HG03520 (cell line): ENCODE results near the gene CHMP6.

Source experiments
- ATAC-seq: cut with Tn5 transposase; IDR thresholded peaks from one replicate; pipeline ENCODE4 v1.9.1; 2021; ENCODE audit warnings: mild to moderate bottlenecking, moderate library complexity; ENCODE audit not compliant: unreplicated experiment

The CHMP6 gene

DNA sequence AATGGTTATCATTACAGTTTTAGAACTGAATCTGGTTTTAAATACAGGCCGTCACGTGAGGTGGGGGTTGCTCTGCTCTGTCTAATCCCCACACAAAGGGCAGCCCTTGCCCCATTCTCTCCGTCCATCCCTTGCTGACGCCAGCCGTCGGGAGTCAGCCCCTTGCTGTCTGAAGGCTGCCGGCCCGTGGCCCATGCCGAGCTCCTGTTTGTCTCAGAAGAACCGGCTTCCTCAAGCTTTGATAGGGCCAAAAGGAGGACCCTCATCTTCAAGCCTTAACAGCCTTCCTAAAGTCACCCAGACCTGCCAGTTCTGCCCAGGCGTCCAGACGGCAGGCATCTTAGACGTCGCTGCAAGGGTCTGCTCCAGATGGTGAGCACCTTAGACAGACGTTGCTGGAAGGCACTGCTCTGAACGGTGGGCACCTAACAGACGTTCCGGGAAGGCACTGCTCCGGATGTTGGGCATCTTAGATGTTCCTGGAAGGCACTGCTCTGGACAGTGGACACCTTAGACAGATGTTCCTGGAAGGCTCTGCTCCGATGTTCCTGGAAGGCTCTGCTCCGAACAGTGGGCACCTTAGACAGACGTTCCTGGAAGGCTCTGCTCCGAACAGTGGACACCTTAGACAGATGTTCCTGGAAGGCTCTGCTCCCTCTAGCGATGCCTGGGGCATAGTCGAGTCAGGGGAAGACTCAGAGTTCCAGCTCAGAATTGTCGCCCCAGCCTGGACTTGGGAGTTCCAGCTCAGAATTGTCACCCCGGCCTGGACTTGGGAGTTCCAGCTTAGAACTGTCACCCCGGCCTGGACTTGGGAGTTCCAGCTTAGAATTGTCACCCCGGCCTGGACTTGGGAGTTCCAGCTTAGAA lies 35.1 kb upstream of the CHMP6 start:
- no peak for ATAC-seq

DNA sequence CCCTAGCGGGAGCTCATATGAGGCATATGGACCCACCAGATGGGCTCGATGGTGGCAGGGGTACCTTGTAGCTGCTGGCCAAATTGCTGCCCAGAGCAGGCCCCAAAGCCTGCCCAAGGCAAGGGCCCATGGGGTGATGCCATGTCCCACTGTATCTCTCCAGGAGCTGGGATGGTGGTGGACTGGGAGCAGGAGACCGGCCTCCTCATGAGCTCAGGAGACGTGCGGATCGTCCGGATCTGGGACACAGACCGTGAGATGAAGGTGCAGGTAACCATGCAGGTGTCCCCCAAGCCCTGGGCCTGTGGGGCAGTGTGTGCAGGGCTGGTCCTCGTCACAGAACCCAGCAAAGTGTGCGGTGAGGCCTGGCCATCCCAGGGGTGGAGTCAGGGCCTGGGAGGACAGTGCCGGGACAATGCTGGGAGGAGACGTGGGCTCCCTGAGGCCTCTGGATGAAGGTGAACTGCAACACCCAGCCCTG lies 34.1 kb upstream of the CHMP6 start:
- ATAC-seq: no peak

DNA sequence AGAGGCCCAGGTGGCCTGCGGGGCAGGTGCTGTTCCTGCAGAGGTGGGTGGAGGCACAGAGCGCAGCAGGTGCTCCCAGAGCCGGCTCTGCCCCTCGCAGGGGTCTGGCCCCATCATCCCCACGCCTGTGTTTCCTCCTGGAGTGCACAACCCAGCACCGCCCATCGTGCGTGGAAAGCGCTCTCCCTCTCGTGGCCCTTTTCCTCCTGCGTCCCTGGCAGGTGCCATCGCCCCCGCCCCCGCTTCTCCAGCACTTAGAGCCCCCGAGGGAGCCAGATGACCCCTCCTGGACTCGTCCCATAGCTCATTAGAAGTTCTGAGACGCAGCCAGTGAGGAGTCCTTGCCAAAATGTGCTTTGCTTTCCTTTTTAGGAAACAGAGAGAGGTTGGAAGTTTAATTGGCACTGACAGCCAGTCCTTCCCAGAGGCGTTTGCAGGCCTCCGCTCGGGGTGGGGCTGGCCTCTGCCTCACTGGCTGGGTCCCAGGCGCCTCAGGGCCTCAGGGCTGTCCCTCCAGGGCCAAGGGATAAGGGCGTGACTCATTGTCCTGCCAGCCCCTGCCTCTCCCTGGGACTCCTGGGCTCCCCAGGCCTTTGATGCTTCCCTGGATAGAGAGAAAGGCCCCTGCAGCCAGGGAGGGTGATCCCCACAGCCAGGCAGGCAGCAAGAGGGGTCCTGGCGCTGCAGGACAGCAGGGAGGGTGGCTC lies 32.2 kb upstream of the CHMP6 start:
- no peak for ATAC-seq

DNA sequence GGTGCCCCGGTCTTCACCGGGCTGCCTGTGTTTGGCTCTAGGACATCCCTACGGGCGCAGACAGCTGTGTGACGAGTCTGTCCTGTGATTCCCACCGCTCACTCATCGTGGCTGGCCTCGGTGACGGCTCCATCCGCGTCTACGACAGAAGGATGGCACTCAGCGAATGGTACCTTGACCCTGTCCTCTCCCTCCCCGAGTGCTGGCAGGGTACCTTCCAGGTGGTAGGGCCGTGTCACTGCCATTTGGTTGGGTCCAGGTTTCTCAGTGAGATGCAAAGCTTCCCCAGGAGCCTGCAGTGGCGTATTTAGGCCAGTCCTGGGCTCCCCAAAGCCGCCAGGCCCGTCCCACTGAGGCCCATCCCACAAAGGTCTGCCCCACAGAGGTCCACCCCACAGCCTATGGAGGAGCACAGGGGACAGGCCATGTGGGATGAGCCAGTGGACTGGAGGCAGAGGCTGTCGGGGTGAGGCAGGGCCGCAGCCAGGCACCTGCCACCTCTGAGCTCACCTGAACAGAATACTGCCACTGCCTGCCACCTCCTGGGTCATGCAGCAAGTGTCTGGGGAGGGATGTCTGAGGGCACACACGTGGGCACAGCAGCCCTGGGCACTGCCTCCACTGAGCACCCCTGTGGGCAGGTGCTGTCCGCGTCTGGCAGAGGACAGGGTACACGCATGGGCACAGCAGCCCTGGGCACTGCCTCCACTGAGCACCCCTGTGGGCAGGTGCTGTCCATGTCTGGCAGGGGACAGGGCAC lies 31.4 kb upstream of the CHMP6 start:
- no peak for ATAC-seq

DNA sequence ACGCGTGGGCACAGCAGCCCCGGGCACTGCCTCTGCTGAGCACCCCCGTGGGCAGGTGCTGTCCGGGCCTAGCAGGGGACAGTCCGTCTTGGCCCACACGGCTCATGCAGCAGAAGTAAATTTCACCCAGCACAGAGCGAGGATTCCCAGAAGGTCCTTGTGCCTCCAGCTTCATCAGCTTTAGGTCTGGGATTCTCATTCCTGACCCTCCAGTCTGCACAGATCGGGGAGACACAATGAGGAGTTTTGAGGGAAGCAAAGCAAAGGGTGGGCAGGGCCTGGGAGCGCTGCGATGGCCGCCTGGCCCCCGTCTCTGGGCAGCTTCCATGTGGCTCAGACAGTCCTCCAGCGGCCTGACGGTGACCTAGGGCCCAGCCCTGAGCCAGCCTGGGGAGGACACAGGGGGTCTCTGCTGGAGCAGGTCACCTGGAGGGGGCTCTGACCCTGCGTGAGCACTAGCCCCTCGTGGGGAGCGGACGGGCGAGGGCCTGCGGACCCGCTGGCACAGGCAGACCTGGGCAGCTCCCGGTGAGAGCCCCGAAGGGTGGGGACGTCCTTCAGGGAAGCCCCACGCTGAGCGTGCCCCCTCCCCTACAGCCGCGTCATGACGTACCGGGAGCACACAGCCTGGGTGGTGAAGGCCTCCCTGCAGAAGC lies 30.7 kb upstream of the CHMP6 start:
- no peak for ATAC-seq

DNA sequence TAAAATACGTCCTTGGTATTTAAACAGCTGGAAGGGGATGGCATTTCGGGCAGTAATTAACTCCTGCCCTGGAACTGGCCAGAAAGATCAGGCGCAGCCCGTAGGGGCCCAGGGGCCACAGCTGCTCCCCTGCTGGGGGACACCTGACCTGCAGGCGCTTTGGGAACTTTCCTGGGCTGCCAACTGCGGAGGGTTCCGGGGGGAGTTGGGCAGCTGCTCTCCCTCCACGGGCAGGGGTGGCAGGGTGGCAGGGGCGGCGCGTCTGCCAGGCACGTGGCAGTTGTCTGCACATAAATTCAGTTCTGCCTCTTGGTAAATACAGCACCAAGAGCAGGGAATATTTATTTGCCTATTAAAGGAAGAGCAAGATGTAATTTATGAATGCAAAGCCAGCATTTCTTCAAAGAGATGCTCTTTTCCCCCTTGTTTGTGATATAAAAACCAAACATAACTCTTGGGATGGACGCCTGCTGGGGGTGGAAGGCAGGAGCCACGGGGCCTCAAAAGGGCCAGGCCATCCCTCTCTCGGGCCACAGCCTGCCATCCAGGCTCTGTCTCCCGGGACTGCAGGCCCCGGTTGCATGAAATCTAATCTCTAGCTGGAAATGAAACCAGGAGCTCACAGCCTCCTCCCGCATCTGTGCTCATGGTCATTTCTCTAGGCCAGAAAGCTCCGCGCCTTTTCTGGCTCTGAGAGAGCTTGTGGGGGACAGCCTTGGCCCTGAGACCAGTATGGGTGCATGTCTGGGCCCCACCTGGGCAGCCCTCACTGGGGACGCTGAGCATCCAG lies 29.9 kb upstream of the CHMP6 start:
- ATAC-seq: no peak

DNA sequence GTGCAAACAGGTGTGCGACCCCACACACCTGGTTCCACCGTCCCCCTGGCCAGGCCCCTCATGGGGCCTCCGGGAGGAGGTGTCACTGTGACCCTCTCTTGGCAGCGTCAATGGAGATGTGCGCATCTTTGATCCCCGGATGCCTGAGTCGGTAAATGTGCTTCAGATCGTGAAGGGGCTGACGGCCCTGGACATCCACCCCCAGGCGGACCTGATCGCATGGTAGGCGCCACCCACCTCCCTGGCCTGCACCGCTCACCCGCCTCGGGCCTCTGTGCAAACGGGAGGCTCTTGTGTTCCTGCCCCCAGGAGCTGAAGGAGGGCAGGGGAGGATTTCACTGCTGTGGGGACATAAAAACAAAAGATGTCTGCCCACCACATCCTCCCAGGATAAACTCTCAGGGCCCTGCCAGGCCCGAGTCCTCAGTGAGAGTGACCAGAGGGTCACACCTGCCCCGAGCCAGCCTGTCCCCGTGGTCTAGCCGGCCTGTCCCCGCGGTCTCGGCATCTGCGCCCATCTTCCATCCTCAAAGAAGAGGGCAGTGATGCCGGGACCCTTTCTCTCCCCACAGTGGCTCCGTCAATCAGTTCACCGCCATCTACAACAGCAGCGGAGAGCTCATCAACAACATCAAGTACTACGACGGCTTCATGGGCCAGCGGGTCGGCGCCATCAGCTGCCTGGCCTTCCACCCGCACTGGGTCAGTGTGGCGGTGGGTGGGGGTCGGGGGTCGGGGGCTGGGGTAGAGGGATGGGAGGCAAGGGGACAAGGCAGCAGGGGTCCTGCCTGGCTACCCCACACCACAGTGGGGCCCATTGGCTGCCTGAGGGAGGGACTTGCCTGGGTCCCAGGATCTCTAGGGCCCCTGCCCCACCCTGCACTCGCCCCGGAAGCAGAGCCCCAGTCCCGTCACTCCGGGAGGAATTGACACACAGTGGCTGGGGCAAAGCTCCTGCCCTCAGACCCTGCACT lies 29.0 kb upstream of the CHMP6 start:
- ATAC-seq: no peak

DNA sequence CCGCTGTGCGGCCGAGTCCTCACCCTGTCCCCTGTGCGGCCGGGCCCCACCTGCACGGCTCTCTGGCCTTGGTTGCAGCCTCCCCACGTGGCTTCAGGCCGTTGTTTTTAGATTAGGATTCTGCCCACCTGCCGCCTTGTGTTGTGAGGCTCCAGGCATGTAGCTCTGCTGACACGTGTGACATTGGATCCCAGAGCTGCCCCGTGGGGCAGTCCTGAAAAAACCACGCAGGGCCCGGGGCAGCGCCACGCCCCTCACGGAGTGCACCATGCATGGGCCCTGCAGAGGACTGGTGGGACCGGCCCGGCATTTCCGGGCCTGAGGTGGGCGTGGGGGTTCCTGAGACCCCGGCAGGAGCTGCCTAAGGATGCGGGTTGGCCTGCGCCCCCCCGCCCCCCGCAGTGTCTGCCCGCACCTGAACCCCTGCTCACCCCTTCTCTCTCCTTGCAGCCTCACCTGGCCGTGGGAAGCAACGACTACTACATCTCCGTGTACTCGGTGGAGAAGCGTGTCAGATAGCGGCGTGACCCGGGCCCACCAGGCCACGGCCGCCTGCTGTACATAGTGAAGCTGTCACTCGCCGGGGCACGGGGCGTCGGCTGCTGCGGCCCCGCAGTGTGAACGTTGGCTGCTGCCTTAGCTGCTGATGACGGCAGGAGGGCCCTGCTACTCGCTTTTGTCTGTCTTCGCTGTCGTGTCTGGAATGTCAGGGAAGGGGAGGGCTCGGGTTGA lies 27.7 kb upstream of the CHMP6 start:
- no peak for ATAC-seq

DNA sequence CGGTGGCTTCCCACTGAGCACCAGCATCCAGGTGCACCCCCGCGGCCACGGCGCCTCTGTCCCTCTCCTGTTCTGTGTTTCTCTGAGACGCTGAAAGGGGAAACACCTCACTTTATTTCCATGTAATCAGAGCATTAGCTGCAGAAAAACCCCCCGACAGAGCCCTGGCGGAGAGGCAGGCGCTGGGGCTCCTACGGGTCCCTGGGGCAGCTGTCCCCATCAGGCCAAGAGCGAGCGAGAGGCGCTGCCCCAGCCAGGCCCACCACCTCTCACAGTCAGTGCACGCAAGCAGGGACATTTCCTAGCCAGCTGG lies 27.1 kb upstream of the CHMP6 start:
- ATAC-seq: no peak

DNA sequence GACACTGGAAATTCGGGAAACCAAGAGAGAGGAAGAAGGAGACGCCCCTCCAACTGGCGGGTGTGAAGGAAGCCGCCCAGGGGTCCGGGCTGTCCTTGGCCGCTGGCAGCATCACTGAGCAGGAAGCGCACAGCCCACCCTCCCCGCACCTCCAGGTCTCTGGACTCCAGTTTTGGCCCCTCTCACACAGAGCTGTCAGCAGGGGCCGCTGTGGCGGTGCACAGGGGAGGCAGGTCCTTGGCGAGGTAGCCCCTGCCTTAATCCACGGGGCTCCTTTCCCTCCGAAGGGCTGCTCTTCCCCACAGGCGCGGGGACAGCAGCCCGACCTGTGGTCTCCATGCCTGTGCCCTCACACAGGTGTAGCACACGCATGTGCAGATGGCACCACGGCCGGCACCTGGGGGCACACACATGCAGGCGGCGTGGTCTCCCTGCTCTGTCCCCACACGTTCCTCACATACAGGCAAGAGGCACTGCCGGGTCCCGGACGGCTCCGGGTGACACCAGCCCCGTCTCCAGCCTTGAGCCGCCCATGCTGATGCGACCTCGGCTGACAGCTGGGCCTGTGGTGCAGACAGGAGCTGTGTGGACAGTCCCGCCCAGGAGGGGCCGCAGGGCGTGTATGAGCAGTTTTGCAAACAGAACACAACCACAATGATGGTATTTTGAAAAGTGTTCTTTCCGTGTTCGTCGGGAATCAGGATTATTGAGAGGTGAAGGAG lies 26.6 kb upstream of the CHMP6 start:
- ATAC-seq: no peak

DNA sequence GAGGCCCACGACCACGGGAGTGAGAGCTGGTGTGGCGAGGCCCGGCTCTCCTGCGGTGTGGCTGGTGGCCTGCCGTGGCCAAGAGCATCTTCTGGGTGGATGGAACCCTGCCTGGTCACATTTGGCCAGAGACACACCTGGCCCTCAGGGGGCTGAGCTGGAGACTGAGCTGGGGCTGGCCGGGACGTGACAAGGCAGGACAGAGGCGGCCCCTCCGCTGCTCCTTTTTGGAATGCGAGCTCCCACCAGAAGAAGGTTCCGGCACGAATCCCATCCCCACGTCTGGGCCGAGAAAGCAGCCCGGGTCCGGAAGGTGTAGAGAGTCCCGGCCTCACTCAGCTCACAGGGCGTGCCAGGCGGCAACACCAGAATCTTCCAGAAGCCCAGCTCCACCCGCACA lies 26.0 kb upstream of the CHMP6 start:
- no peak for ATAC-seq

DNA sequence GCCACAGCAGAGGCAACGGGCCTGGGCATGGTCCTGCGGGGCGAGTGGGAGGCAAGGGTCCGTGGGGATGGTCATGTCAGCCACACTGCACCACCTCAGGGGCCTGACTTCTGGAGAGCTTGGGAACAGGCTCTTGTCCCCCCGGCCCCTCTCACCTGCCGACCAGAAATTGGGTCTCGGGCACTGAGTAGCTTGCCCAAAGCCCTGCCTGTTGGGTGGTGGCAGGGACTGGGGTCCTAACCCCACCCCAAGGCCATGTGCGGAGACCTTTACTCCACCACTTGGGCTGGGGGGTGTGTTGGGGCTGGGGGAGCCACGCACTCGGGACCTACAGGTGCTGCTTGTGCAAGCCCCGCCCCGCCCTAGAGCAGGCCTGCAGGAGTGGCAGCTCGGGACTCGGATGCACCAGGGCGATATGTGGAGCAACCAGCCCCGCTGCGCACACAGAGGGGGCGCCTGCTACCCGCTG lies 24.2 kb upstream of the CHMP6 start:
- no peak for ATAC-seq

DNA sequence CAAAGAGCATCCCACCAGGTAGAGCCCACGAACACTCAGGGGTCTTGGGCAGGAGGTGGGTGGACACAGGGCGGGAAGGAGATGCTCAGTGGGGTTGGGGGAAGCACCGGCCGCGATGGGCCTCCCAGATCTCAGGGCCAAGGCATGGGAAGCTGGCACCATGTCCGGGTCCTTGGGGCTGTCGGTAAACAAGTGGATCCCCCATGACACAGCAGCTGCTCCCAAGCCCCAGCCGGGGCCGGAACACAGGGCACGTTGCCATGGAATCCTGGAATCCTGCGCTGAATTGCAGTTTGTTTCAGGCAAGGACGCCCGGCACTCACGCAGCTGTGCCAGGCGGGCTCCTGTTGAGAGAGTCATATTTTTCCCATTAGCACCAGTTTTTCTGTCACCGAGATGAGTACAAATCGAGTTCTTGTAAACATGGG lies 23.0 kb upstream of the CHMP6 start:
- ATAC-seq: no peak

DNA sequence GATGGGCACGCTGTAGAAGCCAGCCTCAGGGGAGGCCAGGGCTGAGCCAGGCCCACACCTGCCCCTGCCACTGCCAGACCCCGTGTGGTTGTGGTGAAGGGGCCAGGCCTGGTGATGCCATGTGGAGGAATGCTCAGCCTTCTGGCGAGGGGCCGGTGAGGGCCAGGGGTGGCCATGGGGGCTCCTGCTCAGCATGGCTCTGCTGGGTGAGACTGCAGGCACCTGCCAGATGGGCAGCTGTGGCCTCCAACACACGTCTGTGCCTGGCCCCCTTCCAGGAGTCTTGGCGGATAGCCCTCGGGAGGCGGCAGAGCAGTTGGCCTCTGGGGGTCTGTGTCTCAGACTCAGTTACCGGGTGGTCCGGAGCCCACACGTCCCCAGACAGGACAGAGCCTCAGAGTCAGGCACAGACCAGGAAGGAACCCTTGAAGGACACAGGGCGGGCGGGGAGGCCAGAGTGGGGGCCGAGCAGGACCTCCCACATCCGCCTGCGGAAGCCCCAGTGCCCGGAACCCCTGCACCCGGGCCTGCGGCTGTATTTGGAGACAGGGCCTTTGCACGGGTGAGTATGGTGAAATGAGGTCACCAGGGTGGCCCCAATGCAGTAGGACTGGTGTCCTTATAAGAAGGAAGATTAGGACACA lies 22.5 kb upstream of the CHMP6 start:
- ATAC-seq: no peak

DNA sequence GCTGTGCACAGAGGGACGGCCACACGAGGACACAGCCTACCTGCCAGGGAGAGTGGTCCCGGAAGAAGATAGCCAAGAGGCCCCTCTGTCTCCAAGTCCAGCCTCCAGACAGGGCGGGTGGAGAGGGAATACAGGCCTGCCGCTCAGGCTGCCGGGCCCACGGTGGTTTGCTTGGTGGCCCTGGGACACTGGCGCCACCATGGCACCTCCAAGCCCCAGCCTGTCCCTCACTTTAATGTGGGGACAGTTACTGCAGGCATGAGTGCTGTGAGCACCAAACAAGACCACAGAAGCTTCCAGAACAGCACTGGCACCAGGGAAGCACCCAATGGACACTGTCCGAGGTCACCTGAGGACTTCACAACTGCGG lies 22.0 kb upstream of the CHMP6 start:
- no peak for ATAC-seq

DNA sequence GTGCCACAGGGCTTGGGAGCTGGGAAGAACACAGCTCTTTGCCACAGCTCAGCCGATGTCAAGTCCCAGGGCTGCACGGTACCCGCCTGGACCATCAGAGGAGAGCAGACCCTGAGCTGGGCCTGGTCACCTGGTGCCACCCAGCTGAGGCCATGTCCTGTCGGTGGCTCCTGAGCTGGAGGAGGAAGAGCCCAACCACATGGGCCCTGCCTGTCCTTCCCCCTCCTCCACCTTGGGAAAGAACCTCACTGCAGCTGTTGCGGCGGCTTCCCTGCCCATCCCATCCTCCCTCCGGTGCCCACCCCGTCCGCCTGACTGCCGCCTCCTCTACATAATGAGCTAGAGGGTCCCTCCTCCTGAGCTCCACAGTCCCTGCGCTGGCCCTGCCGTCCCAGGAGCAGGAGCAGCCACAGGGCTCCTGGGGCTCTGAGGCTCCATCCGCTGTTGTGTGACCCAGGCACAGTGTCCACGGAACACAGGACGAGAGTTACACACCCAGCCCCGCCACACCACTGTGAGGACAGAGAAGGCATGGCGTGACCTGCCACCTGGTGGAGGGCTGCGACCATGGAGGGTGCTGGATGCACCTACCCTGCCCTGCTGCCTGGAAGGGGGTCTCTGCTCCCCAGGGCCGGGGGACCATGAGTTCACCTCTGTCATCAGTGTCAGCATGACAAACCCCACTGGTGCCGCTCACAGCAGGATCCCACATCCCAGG lies 21.4 kb upstream of the CHMP6 start:
- no peak for ATAC-seq
